ENCODE measurements around the gene CDC42SE2. TPM values are rescaled to one million over a fixed set of nuclear protein-coding genes. Genes with fewer than 3 reads are reported as not detected.
"Not testable (repeated sequence)": the region's sequence is repeated elsewhere in the genome, so short reads cannot be mapped to it uniquely, and the experiment has no call there.

The CDC42SE2 gene
- total and polyA plus RNA-seq, 2 experiments from 2014 or later, result 24.2 to 36.2 TPM

DNA sequence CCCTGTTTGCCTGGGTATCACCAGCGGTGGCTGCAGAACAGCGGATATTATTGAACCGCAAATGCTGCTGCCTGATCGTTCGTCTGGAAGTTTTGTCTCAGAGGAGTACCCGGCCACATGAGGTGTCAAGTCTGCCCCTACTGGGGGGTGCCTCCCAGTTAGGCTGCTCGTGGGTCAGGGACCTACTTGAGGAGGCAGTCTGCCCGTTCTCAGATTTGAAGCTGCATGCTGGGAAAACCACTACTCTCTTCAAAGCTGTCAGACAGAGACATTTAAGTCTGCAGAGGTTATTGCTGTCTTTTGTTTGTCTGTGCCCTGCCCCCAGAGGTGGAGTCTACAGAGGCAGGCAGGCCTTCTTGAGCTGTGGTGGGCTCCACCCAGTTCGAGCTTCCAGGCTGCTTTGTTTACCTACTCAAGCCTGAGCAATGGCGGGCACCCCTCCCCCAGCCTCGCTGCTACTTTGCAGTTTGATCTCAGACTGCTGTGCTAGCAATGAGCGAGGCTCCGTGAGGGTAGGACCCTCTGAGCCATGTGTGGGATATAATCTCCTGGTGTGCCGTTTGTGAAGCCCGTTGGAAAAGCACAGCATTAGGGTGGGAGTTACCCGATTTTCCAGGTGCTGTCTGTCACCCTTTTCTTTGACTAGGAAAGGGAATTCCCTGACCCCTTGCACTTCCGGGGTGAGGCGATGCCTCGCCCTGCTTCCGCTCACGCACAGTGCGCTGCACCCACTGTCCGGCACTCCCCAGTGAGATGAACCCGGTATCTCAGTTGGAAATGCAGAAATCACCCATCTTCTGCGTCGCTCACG is 73.6 kb downstream of the CDC42SE2 start:
- H3K36me3 Mint-ChIP-seq (ENCODE audit: low read depth), result peaks cover 81% of the 10 kb centered on the region
- H3F3A ChIP-seq (replicated peaks; ENCODE audit: low read depth); H3K9me2 ChIP-seq (ENCODE audit: insufficient read depth); H3K36me3 ChIP-seq (ENCODE audit: insufficient read depth); H3K4me3 Mint-ChIP-seq; H3K4me1 Mint-ChIP-seq; H3K27ac Mint-ChIP-seq; H3K4me2 ChIP-seq; DNase-seq (ENCODE audit: low spot score); H4K20me1 ChIP-seq (replicated peaks; ENCODE audit: insufficient read depth); H3K4me1 ChIP-seq (ENCODE audit: insufficient read depth); ATAC-seq; H3K27me3 Mint-ChIP-seq (ENCODE audit: insufficient read depth, low read depth, poor library complexity); H3K27me3 ChIP-seq (ENCODE audit: insufficient read depth); H2AFZ ChIP-seq; H3K27ac ChIP-seq (ENCODE audit: low read depth); H3K4me3 ChIP-seq: not testable (repeated sequence)
- H3K9me3 Mint-ChIP-seq, result peaks cover 78% of the 10 kb centered on the region
- peaks cover 33% of the 10 kb centered on the region for H3K79me2 ChIP-seq (replicated peaks; ENCODE audit: insufficient read depth)

DNA sequence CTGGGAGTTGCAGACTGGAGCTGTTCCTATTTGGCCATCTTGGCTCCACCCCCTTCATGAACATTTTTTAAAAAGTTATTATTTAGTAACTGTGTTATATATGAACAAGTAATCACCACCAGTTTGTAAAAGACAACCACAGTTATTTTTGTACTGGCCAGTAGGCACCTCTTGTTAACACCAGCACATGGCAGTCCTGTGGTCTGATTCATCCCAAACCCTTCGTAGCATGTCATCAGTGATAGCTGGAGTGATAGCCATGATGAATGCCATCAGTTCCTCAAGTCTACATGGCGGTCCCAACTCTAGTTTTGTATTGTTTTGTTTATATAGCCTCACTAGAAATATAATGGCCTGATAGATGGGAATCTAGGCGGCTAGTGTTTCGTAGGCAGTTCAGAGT is 74.2 kb downstream of the CDC42SE2 start:
- Mint-ChIP-seq H3K27me3 (ENCODE audit: insufficient read depth, low read depth, poor library complexity) (peaks cover 5% of the 10 kb centered on the region), H3K4me3 (no peak overlapping the region), H3K4me1 (no peaks in the 10 kb centered on the region), H3K9me3 (peaks cover 81% of the 10 kb centered on the region), H3K27ac (no peak overlapping the region), H3K36me3 (ENCODE audit: low read depth) (peaks cover 83% of the 10 kb centered on the region)
- ATAC-seq (no peak), DNase-seq (ENCODE audit: low spot score) (no peak)
- Histone ChIP-seq H3K27me3 (ENCODE audit: insufficient read depth) (no peaks in the 10 kb centered on the region), H3K4me1 (ENCODE audit: insufficient read depth) (no peaks in the 10 kb centered on the region), H3K27ac (ENCODE audit: low read depth) (no peak overlapping the region), H2AFZ (no peak overlapping the region), H4K20me1 (replicated peaks; ENCODE audit: insufficient read depth) (no peaks in the 10 kb centered on the region), H3K4me2 (no peak overlapping the region), H3F3A (replicated peaks; ENCODE audit: low read depth) (no peaks in the 10 kb centered on the region), H3K79me2 (replicated peaks; ENCODE audit: insufficient read depth) (peaks cover 33% of the 10 kb centered on the region), H3K36me3 (ENCODE audit: insufficient read depth) (peaks cover 3% of the 10 kb centered on the region; the same call in 1 of the 2 replicates), H3K4me3 (no peak overlapping the region), H3K9me2 (ENCODE audit: insufficient read depth) (no peaks in the 10 kb centered on the region)
- TF ChIP-seq EZH2phosphoT487 (IDR thresholded peaks at IDR 0.05; ENCODE audit: unreplicated experiment), result no peak
- TF ChIP-seq NANOG (IDR thresholded peaks at IDR 0.05; ENCODE audit: borderline replicate concordance), result no peak
- TF ChIP-seq, protein P1, sequence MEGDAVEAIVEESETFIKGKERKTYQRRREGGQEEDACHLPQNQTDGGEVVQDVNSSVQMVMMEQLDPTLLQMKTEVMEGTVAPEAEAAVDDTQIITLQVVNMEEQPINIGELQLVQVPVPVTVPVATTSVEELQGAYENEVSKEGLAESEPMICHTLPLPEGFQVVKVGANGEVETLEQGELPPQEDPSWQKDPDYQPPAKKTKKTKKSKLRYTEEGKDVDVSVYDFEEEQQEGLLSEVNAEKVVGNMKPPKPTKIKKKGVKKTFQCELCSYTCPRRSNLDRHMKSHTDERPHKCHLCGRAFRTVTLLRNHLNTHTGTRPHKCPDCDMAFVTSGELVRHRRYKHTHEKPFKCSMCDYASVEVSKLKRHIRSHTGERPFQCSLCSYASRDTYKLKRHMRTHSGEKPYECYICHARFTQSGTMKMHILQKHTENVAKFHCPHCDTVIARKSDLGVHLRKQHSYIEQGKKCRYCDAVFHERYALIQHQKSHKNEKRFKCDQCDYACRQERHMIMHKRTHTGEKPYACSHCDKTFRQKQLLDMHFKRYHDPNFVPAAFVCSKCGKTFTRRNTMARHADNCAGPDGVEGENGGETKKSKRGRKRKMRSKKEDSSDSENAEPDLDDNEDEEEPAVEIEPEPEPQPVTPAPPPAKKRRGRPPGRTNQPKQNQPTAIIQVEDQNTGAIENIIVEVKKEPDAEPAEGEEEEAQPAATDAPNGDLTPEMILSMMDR (conservative IDR thresholded peaks at IDR 0.05; ENCODE audit: low read depth in 2 of 2), result no peak
- TF ChIP-seq, protein P2, sequence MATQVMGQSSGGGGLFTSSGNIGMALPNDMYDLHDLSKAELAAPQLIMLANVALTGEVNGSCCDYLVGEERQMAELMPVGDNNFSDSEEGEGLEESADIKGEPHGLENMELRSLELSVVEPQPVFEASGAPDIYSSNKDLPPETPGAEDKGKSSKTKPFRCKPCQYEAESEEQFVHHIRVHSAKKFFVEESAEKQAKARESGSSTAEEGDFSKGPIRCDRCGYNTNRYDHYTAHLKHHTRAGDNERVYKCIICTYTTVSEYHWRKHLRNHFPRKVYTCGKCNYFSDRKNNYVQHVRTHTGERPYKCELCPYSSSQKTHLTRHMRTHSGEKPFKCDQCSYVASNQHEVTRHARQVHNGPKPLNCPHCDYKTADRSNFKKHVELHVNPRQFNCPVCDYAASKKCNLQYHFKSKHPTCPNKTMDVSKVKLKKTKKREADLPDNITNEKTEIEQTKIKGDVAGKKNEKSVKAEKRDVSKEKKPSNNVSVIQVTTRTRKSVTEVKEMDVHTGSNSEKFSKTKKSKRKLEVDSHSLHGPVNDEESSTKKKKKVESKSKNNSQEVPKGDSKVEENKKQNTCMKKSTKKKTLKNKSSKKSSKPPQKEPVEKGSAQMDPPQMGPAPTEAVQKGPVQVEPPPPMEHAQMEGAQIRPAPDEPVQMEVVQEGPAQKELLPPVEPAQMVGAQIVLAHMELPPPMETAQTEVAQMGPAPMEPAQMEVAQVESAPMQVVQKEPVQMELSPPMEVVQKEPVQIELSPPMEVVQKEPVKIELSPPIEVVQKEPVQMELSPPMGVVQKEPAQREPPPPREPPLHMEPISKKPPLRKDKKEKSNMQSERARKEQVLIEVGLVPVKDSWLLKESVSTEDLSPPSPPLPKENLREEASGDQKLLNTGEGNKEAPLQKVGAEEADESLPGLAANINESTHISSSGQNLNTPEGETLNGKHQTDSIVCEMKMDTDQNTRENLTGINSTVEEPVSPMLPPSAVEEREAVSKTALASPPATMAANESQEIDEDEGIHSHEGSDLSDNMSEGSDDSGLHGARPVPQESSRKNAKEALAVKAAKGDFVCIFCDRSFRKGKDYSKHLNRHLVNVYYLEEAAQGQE (IDR thresholded peaks at IDR 0.05; ENCODE audit: unreplicated experiment), result no peak
- no peak for TF ChIP-seq ZNF331 (CRISPR knock-in tag; IDR thresholded peaks at IDR 0.05; ENCODE audit: low read depth)
- TF ChIP-seq, protein P3, sequence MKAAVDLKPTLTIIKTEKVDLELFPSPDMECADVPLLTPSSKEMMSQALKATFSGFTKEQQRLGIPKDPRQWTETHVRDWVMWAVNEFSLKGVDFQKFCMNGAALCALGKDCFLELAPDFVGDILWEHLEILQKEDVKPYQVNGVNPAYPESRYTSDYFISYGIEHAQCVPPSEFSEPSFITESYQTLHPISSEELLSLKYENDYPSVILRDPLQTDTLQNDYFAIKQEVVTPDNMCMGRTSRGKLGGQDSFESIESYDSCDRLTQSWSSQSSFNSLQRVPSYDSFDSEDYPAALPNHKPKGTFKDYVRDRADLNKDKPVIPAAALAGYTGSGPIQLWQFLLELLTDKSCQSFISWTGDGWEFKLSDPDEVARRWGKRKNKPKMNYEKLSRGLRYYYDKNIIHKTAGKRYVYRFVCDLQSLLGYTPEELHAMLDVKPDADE (IDR thresholded peaks at IDR 0.05), result no peak
- no peak for TF ChIP-seq CREB1 (CRISPR knock-in tag; IDR thresholded peaks at IDR 0.05; ENCODE audit: low read depth)
- TF ChIP-seq, protein P4, sequence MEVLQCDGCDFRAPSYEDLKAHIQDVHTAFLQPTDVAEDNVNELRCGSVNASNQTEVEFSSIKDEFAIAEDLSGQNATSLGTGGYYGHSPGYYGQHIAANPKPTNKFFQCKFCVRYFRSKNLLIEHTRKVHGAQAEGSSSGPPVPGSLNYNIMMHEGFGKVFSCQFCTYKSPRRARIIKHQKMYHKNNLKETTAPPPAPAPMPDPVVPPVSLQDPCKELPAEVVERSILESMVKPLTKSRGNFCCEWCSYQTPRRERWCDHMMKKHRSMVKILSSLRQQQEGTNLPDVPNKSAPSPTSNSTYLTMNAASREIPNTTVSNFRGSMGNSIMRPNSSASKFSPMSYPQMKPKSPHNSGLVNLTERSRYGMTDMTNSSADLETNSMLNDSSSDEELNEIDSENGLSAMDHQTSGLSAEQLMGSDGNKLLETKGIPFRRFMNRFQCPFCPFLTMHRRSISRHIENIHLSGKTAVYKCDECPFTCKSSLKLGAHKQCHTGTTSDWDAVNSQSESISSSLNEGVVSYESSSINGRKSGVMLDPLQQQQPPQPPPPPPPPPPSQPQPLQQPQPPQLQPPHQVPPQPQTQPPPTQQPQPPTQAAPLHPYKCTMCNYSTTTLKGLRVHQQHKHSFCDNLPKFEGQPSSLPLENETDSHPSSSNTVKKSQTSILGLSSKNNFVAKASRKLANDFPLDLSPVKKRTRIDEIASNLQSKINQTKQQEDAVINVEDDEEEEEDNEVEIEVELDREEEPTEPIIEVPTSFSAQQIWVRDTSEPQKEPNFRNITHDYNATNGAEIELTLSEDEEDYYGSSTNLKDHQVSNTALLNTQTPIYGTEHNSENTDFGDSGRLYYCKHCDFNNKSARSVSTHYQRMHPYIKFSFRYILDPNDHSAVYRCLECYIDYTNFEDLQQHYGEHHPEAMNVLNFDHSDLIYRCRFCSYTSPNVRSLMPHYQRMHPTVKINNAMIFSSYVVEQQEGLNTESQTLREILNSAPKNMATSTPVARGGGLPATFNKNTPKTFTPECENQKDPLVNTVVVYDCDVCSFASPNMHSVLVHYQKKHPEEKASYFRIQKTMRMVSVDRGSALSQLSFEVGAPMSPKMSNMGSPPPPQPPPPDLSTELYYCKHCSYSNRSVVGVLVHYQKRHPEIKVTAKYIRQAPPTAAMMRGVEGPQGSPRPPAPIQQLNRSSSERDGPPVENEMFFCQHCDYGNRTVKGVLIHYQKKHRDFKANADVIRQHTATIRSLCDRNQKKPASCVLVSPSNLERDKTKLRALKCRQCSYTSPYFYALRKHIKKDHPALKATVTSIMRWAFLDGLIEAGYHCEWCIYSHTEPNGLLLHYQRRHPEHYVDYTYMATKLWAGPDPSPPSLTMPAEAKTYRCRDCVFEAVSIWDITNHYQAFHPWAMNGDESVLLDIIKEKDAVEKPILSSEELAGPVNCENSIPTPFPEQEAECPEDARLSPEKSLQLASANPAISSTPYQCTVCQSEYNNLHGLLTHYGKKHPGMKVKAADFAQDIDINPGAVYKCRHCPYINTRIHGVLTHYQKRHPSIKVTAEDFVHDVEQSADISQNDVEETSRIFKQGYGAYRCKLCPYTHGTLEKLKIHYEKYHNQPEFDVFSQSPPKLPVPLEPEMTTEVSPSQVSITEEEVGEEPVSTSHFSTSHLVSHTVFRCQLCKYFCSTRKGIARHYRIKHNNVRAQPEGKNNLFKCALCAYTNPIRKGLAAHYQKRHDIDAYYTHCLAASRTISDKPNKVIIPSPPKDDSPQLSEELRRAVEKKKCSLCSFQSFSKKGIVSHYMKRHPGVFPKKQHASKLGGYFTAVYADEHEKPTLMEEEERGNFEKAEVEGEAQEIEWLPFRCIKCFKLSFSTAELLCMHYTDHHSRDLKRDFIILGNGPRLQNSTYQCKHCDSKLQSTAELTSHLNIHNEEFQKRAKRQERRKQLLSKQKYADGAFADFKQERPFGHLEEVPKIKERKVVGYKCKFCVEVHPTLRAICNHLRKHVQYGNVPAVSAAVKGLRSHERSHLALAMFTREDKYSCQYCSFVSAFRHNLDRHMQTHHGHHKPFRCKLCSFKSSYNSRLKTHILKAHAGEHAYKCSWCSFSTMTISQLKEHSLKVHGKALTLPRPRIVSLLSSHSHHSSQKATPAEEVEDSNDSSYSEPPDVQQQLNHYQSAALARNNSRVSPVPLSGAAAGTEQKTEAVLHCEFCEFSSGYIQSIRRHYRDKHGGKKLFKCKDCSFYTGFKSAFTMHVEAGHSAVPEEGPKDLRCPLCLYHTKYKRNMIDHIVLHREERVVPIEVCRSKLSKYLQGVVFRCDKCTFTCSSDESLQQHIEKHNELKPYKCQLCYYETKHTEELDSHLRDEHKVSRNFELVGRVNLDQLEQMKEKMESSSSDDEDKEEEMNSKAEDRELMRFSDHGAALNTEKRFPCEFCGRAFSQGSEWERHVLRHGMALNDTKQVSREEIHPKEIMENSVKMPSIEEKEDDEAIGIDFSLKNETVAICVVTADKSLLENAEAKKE (CRISPR knock-in tag; IDR thresholded peaks at IDR 0.05), result no peak
